Neural cell (in vitro differentiated cells): ENCODE results near the gene CRTAP. TPM values are rescaled to one million over a fixed set of nuclear protein-coding genes. Genes with fewer than 3 reads are reported as not detected.

Experiments used
- H2AFZ ChIP-seq: fragments of 200-600, 300-800 bp; sonication (generic), shearing (Covaris generic); 2 replicates; pipeline ENCODE4 v1.6.0; 2014; ENCODE audit warnings: low read depth, mild to moderate bottlenecking, antibody characterized with exemption, low read length, moderate library complexity
- H3F3A ChIP-seq: fragments of 200-600 bp; shearing (Covaris generic); 2 replicates; pipeline ENCODE4 v1.6.1; 2016; ENCODE audit warnings: mild to moderate bottlenecking, moderate library complexity, mixed read lengths, antibody characterized with exemption, low read length; ENCODE audit not compliant: insufficient read depth, poor library complexity, severe bottlenecking
- H3K27ac ChIP-seq: fragments of 200-600, 300-800 bp; sonication (generic), shearing (Covaris generic); 2 replicates; pipeline ENCODE4 v1.5.1; 2014; ENCODE audit warnings: mild to moderate bottlenecking, low read length, moderate library complexity
- H3K27me3 ChIP-seq: fragments of 300-800, 200-600 bp; sonication (generic), shearing (Covaris generic); 2 replicates; pipeline ENCODE4 v1.6.0; 2014; ENCODE audit warnings: mild to moderate bottlenecking, low read depth, low read length, moderate library complexity; ENCODE audit not compliant: insufficient read depth
- H3K36me3 ChIP-seq: fragments of 300-800, 200-600 bp; sonication (generic), shearing (Covaris generic); 2 replicates; pipeline ENCODE4 v1.5.1; 2014; ENCODE audit warnings: mild to moderate bottlenecking, antibody characterized with exemption, low read length, moderate library complexity; ENCODE audit not compliant: insufficient read depth
- H3K4me2 ChIP-seq: fragments of 300-800, 200-600 bp; sonication (generic), shearing (Covaris generic); 2 replicates; pipeline ENCODE4 v1.6.0; 2014; ENCODE audit warnings: mild to moderate bottlenecking, low read length
- H3K4me3 ChIP-seq: fragments of 300-800, 200-600 bp; sonication (generic), shearing (Covaris generic); 2 replicates; pipeline ENCODE4 v1.5.1; 2014; ENCODE audit warnings: mild to moderate bottlenecking, low read length, moderate library complexity
- H3K79me2 ChIP-seq: fragments of 200-600 bp; shearing (Covaris generic); replicated peaks from 2 replicates; pipeline ENCODE4 v1.6.0; 2014; ENCODE audit warnings: mild to moderate bottlenecking, low read length, moderate library complexity; ENCODE audit not compliant: insufficient read depth
- H3K9ac ChIP-seq: fragments of 300-800, 200-600 bp; sonication (generic), shearing (Covaris generic); 2 replicates; pipeline ENCODE4 v1.6.1; 2016; ENCODE audit warnings: mild to moderate bottlenecking, low read length, mixed read lengths
- H3K9me2 ChIP-seq: fragments of 200-600 bp; shearing (Covaris generic); 2 replicates; pipeline ENCODE4 v1.6.1; 2016; ENCODE audit warnings: mild to moderate bottlenecking, low read length, mixed read lengths; ENCODE audit not compliant: insufficient read depth
- H3K9me3 ChIP-seq: fragments of 200-600, 300-800 bp; sonication (generic), shearing (Covaris generic); 2 replicates; pipeline ENCODE4 v1.6.1; 2016; ENCODE audit warnings: mild to moderate bottlenecking, mixed run types, low read length, moderate library complexity, mixed read lengths
- H4K20me1 ChIP-seq: fragments of 200-600 bp; shearing (Covaris generic); 2 replicates; pipeline ENCODE4 v1.6.1; 2016; ENCODE audit warnings: mild to moderate bottlenecking, mixed run types; ENCODE audit not compliant: insufficient read depth
- CTCF ChIP-seq: fragments of 450-650 bp; IDR thresholded peaks from 2 replicates; pipeline ENCODE4 v1.5.1; 2014; ENCODE audit warnings: antibody characterized with exemption, mild to moderate bottlenecking, moderate library complexity; ENCODE audit not compliant: poor library complexity, severe bottlenecking
- EP300 ChIP-seq: fragments of 450-650 bp; conservative IDR thresholded peaks from 2 replicates; pipeline ENCODE4 v1.6.1; 2014; ENCODE audit warnings: antibody characterized with exemption, mild to moderate bottlenecking, moderate library complexity; ENCODE audit not compliant: poor library complexity, severe bottlenecking
- EZH2 ChIP-seq: fragments of 200-600, 300-800 bp; shearing (Covaris generic), sonication (generic); IDR thresholded peaks from 2 replicates; pipeline ENCODE4 v1.6.1; 2014; ENCODE audit warnings: antibody characterized with exemption, low read length, borderline replicate concordance, mild to moderate bottlenecking; ENCODE audit not compliant: insufficient read depth, poor library complexity, severe bottlenecking
- MXI1 ChIP-seq: fragments of 450-650 bp; conservative IDR thresholded peaks from 2 replicates; pipeline ENCODE4 v1.6.1; 2014; ENCODE audit warnings: antibody characterized with exemption, mild to moderate bottlenecking; ENCODE audit not compliant: poor library complexity, severe bottlenecking
- POLR2AphosphoS5 ChIP-seq: IDR thresholded peaks from 2 replicates; pipeline ENCODE4 v1.6.1; 2012
- RAD21 ChIP-seq: fragments of 450-650 bp; conservative IDR thresholded peaks from 2 replicates; pipeline ENCODE4 v1.6.1; 2014; ENCODE audit warnings: antibody characterized with exemption, mild to moderate bottlenecking, moderate library complexity
- REST ChIP-seq: IDR thresholded peaks from 2 replicates; pipeline ENCODE4 v1.6.1; 2012; ENCODE audit warnings: borderline replicate concordance
- SMC3 ChIP-seq: fragments of 450-650 bp; conservative IDR thresholded peaks from 2 replicates; pipeline ENCODE4 v1.6.1; 2014; ENCODE audit warnings: antibody characterized with exemption, mild to moderate bottlenecking, moderate library complexity; ENCODE audit not compliant: poor library complexity
- TAF1 ChIP-seq: IDR thresholded peaks from 2 replicates; pipeline ENCODE4 v1.6.1; 2012; ENCODE audit warnings: low read depth
- polyA plus RNA-seq: library from polyadenylated mRNA; depleted of rRNA; stranded (reverse); fragments of >200 nt; gene quantifications from 2 replicates; pipeline ENCODE4 v1.2.3, GENCODE V29; 2014

The CRTAP gene
- polyA plus RNA-seq, 1 donor from 2014 or later = 7.1 TPM

- H3K9me3 ChIP-seq = no peaks in the 10 kb centered on the region
- TF ChIP-seq REST = no peak
- no peak for TF ChIP-seq SMC3
- no peak for TF ChIP-seq EZH2
- TF ChIP-seq EP300 = no peak
- TF ChIP-seq POLR2AphosphoS5 = no peak
- TF ChIP-seq MXI1 = no peak
- TF ChIP-seq TAF1 = no peak
- no peak for TF ChIP-seq RAD21
- no peak for TF ChIP-seq CTCF
- no peaks in the 10 kb centered on the region for H3K27me3 ChIP-seq
- no peaks in the 10 kb centered on the region for H3K36me3 ChIP-seq
- H3K27ac ChIP-seq = no peak overlapping the region
- H3K4me2 ChIP-seq = no peak overlapping the region
- H3K9me2 ChIP-seq = no peaks in the 10 kb centered on the region
- H3K79me2 ChIP-seq = no peaks in the 10 kb centered on the region
- no peak overlapping the region for H3K9ac ChIP-seq
- no peaks in the 10 kb centered on the region for H3F3A ChIP-seq
- H2AFZ ChIP-seq = no peak overlapping the region
- H3K4me3 ChIP-seq = no peak overlapping the region
- no peaks in the 10 kb centered on the region for H4K20me1 ChIP-seq
These were observed 29.9 kb upstream of the CRTAP start for GRCh38 chr3:33083958-33084357.

- no peaks in the 10 kb centered on the region for H3K79me2 ChIP-seq
- H3K36me3 ChIP-seq = no peaks in the 10 kb centered on the region
- no peak overlapping the region for H3K27ac ChIP-seq
- no peaks in the 10 kb centered on the region for H4K20me1 ChIP-seq
- H3K9ac ChIP-seq = no peak overlapping the region
- no peak overlapping the region for H2AFZ ChIP-seq
- no peaks in the 10 kb centered on the region for H3K9me3 ChIP-seq
- H3K27me3 ChIP-seq = no peaks in the 10 kb centered on the region
- no peaks in the 10 kb centered on the region for H3F3A ChIP-seq
- no peak overlapping the region for H3K4me3 ChIP-seq
- no peaks in the 10 kb centered on the region for H3K9me2 ChIP-seq
- no peak overlapping the region for H3K4me2 ChIP-seq
- TF ChIP-seq MXI1 (no peak), TAF1 (no peak), EP300 (no peak), SMC3 (no peak), CTCF (no peak), REST (no peak), EZH2 (no peak)
These were observed 25.1 kb upstream of the CRTAP start for GRCh38 chr3:33088691-33089090.
